ENCODE data around the gene C4A. TPM values are rescaled to one million over a fixed set of nuclear protein-coding genes. Genes with fewer than 3 reads are reported as not detected.
"Not testable (repeated sequence)": the region's sequence is repeated elsewhere in the genome, so short reads cannot be mapped to it uniquely, and the experiment has no call there.

Gene C4A
- total and polyA plus RNA-seq, 2 of the 4 experiments (the other 2 are of a cell fraction), result 0.90 to 3.8 TPM

GRCh38 chr6:31972709-31973350 lies 9.0 kb upstream of the C4A start:
- intact Hi-C loops (cut with micrococcal nuclease) (loop anchor here (1.0 kb wide), 1 partner anchor 14 kb away; the partner anchor contains the start of gene SKIC2), in situ Hi-C loops (cut with MboI; ENCODE audit: low sequenced_read_pairs) (loop anchor here (10.0 kb wide), 2 partner anchors 142 to 202 kb away; partner anchors contain the start of genes AGPAT1 and RNF5), dilution Hi-C loops (cut with HindIII; ENCODE audit: low sequenced_read_pairs, unreplicated experiment) (no loop called here)
- BruUV-seq (replicated peaks), result no TSS peak
- TF ChIP-seq MAZ (IDR thresholded peaks at IDR 0.05; ENCODE audit: borderline replicate concordance, low read depth, low read length), result 0 out of 2 replicates have a peak, but pooled peaks have one; percentile 30
- TF ChIP-seq POLR2A (IDR thresholded peaks at IDR 0.05; ENCODE audit: low read depth, low read length), result no peak
- peak; percentile 47; the same call in 1 of the 2 replicates for TF ChIP-seq CHD1 (IDR thresholded peaks at IDR 0.05; ENCODE audit: low read depth, low read length)
- H3K36me3 ChIP-seq (ENCODE audit: control insufficient read depth, insufficient read depth, low read length), result peaks cover 25% of the 10 kb centered on the region
- H2BK120ac ChIP-seq (ENCODE audit: low read depth, low read length), result peak overlapping the region; percentile 13; the same call in 1 of the 2 replicates
- ChIA-PET POLR2A (ENCODE audit: unreplicated experiment) (interaction anchor here (1.8 kb wide), 1 partner anchor 14 kb away, joined by 10 read pairs; the partner anchor contains the start of genes NELFE and SKIC2), CTCF (no interaction called here)
- no peaks in the 10 kb centered on the region for H3K9me3 ChIP-seq (ENCODE audit: control insufficient read depth, insufficient read depth, low read length)
- H4K91ac ChIP-seq (ENCODE audit: insufficient read depth, low read depth, low read length), result peak overlapping the region; percentile 99
- H2AFZ ChIP-seq (replicated peaks; ENCODE audit: low read length, poor library complexity), result peak overlapping the region; percentile 98
- peak overlapping the region; percentile 75 for H3K23ac ChIP-seq (ENCODE audit: low read depth, low read length)
- H2BK15ac ChIP-seq (ENCODE audit: low read depth, low read length), result peak overlapping the region; percentile 33; the same call in 1 of the 3 replicates
- H4K8ac ChIP-seq (ENCODE audit: low read depth in 2 of 2, low read length in 2 of 2), result peak overlapping the region; percentile 98 to 99
- peak overlapping the region; percentile 59 for H3K56ac ChIP-seq (ENCODE audit: extremely low read depth, insufficient read depth, low read length)
- peak overlapping the region; percentile 60 for H3K4me3 ChIP-seq (ENCODE audit: insufficient read depth, low read depth, low read length)
- peaks cover 11% of the 10 kb centered on the region for H3K4me1 ChIP-seq (ENCODE audit: control insufficient read depth, insufficient read depth, low read length)
- H2AK9ac ChIP-seq (replicated peaks; ENCODE audit: low read depth, low read length, poor library complexity), result peak overlapping the region; percentile 85
- no peaks in the 10 kb centered on the region for H4K20me1 ChIP-seq (ENCODE audit: insufficient read depth, low read length)
- H3K79me1 ChIP-seq (ENCODE audit: low read depth in 1 of 2, low read length in 2 of 2), result peaks cover 19 to 47% of the 10 kb centered on the region in 2 experiments
- H2AK5ac ChIP-seq (ENCODE audit: low read depth, low read length), result peak overlapping the region; percentile 76
- peak overlapping the region; percentile 94 for H3K4ac ChIP-seq (ENCODE audit: low read depth, low read length)
- H3K4me2 ChIP-seq (ENCODE audit: low read depth, low read length), result peak overlapping the region; percentile 94
- H3K9ac ChIP-seq (ENCODE audit: low read depth, low read length), result peak overlapping the region; percentile 77
- no peaks in the 10 kb centered on the region for H3K27me3 ChIP-seq (ENCODE audit: control insufficient read depth, insufficient read depth, low read length)
- no peak overlapping the region for H2BK20ac ChIP-seq (ENCODE audit: low read depth, low read length)
- H3K18ac ChIP-seq (ENCODE audit: low read depth, low read length), result peak overlapping the region; percentile 23
- H3K9me1 ChIP-seq (ENCODE audit: insufficient read depth, low read length), result peaks cover 6% of the 10 kb centered on the region; the same call in 1 of the 2 replicates
- peak overlapping the region; percentile 93 for H3K27ac ChIP-seq (ENCODE audit: insufficient read depth, low read length)
- DNase-seq (peak; percentile 51), ATAC-seq (ENCODE audit: low read depth) (peak; percentile 2; the same call in 1 of the 2 replicates)
- WGBS, 2 experiments (ENCODE audit: extremely low coverage in 2 of 2, insufficient read length in 1 of 2), result 18% methylated on average over 9 of the region's 19 CpGs; no CpG with 5 or more reads in 1 of the 2 experiments
- H3K14ac ChIP-seq (replicated peaks; ENCODE audit: low read depth, low read length), result peak overlapping the region; percentile 90
- H4K5ac ChIP-seq (ENCODE audit: low read depth, low read length), result peak overlapping the region; percentile 81
- H2BK5ac ChIP-seq (ENCODE audit: low read depth, low read length, poor library complexity, severe bottlenecking), result peak overlapping the region; percentile 91

DNA sequence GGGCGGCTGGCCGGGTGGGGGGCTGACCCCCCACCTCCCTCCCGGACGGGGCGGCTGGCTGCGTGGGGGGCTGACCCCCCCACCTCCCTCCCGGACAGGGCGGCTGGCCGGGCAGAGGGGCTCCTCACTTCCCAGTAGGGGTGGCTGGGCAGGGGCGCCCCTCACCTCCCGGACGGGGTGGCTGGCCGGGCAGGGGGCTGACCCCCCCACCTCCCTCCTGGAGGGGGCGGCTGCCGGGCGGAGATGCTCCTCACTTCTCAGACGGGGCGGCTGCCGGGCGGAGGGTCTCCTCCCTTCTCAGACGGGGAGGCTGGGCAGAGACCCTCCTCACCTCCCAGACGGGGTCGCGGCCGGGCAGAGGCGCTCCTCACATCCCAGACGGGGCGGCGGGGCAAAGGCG lies 5.8 kb upstream of the C4A start:
- H2AK5ac ChIP-seq (ENCODE audit: low read depth, low read length); H3K4me2 ChIP-seq (ENCODE audit: low read depth, low read length); H3K18ac ChIP-seq (ENCODE audit: low read depth, low read length); H2BK5ac ChIP-seq (ENCODE audit: low read depth, low read length, poor library complexity, severe bottlenecking); H2BK20ac ChIP-seq (ENCODE audit: low read depth, low read length); H2BK120ac ChIP-seq (ENCODE audit: low read depth, low read length); H2AK9ac ChIP-seq (replicated peaks; ENCODE audit: low read depth, low read length, poor library complexity); H3K9me1 ChIP-seq (ENCODE audit: insufficient read depth, low read length); intact Hi-C loops (cut with micrococcal nuclease); H4K5ac ChIP-seq (ENCODE audit: low read depth, low read length); H4K91ac ChIP-seq (ENCODE audit: insufficient read depth, low read depth, low read length); H3K4me1 ChIP-seq (ENCODE audit: control insufficient read depth, insufficient read depth, low read length); H3K9me3 ChIP-seq (ENCODE audit: control insufficient read depth, insufficient read depth, low read length); H3K27me3 ChIP-seq (ENCODE audit: control insufficient read depth, insufficient read depth, low read length); CTCF ChIA-PET; POLR2A ChIA-PET (ENCODE audit: unreplicated experiment); H3K56ac ChIP-seq (ENCODE audit: extremely low read depth, insufficient read depth, low read length); ATAC-seq (ENCODE audit: low read depth); dilution Hi-C loops (cut with HindIII; ENCODE audit: low sequenced_read_pairs, unreplicated experiment); BruUV-seq (replicated peaks); H4K20me1 ChIP-seq (ENCODE audit: insufficient read depth, low read length); H3K14ac ChIP-seq (replicated peaks; ENCODE audit: low read depth, low read length); H4K8ac ChIP-seq (ENCODE audit: low read depth in 2 of 2, low read length in 2 of 2); H3K23ac ChIP-seq (ENCODE audit: low read depth, low read length); H3K9ac ChIP-seq (ENCODE audit: low read depth, low read length); H3K36me3 ChIP-seq (ENCODE audit: control insufficient read depth, insufficient read depth, low read length); H3K4me3 ChIP-seq (ENCODE audit: insufficient read depth, low read depth, low read length); H3K27ac ChIP-seq (ENCODE audit: insufficient read depth, low read length); H2AFZ ChIP-seq (replicated peaks; ENCODE audit: low read length, poor library complexity); H3K4ac ChIP-seq (ENCODE audit: low read depth, low read length); H2BK15ac ChIP-seq (ENCODE audit: low read depth, low read length); DNase-seq: not testable (repeated sequence)
- in situ Hi-C loops (cut with MboI; ENCODE audit: low sequenced_read_pairs), result loop anchor here (10.0 kb wide), 2 partner anchors 139 to 199 kb away; partner anchors contain the start of genes AGPAT1 and RNF5
- H3K79me1 ChIP-seq (ENCODE audit: low read depth in 1 of 2, low read length in 2 of 2), result peaks cover 19 to 40% of the 10 kb centered on the region in 2 experiments
- no CpG with 5 or more reads among the region's 30 CpGs for WGBS, 2 experiments (ENCODE audit: extremely low coverage in 2 of 2, insufficient read length in 1 of 2)
